GM20000 (cell line): ENCODE results near the gene SPATA24.

Source experiments
- DNase-seq: peaks from one replicate; pipeline ENCODE4 v3.0.0; 2012; ENCODE audit warnings: low spot score
- CTCF ChIP-seq: IDR thresholded peaks from 2 replicates; pipeline ENCODE4 v1.5.1; 2012; ENCODE audit warnings: mild to moderate bottlenecking, control low read depth; ENCODE audit errors: extremely low read depth, missing control alignments

SPATA24 gene

GRCh38 chr5:139439013-139439903 lies 35.4 kb upstream of the SPATA24 start, which contains the start of gene DNAJC18:
DNAJC18 (minus strand) TSS chr5:139439525; CDS start chr5:139439445, 80 bp downstream.
- TF ChIP-seq CTCF, result no peak
- DNase-seq, result peak; percentile 92

- no peak for DNase-seq
Measured at GRCh38 chr5:139438707-139439012, 34.8 kb upstream of the SPATA24 start.

GRCh38 chr5:139435676-139436075 lies 31.8 kb upstream of the SPATA24 start:
- no peak for TF ChIP-seq CTCF
- DNase-seq, result no peak

More at GRCh38 chr5:139438707-139439012, 34.8 kb upstream of the SPATA24 start:
- TF ChIP-seq CTCF, result no peak

GRCh38 chr5:139431706-139432105 lies 27.8 kb upstream of the SPATA24 start:
- TF ChIP-seq CTCF, result no peak
- no peak for DNase-seq

- no peak for DNase-seq
- no peak for TF ChIP-seq CTCF
Measured at GRCh38 chr5:139430015-139430414, 26.1 kb upstream of the SPATA24 start.

- DNase-seq, result no peak
- TF ChIP-seq CTCF, result no peak
Measured at GRCh38 chr5:139426203-139426885, 22.5 kb upstream of the SPATA24 start.

- TF ChIP-seq CTCF, result no peak
- DNase-seq, result no peak
Measured at GRCh38 chr5:139425497-139425896, 21.6 kb upstream of the SPATA24 start.
